PC-9 (cell line): ENCODE measurements around the gene LCLAT1.

Source experiments
- CTCF ChIP-seq: fragments of 200-600 bp; sonication (generic); conservative IDR thresholded peaks from 2 replicates; pipeline ENCODE4 v1.6.1; 2017; ENCODE audit warnings: mixed run types, antibody characterized with exemption, mild to moderate bottlenecking, moderate library complexity
- EZH2 ChIP-seq: fragments of 200-600 bp; sonication (generic); IDR thresholded peaks from 2 replicates; pipeline ENCODE4 v1.8.0; 2017; ENCODE audit warnings: antibody characterized with exemption, low read depth

GRCh38 chr2:30680121-30680520 lies 233.1 kb downstream of the LCLAT1 start:
- TF ChIP-seq CTCF (no peak), EZH2 (no peak)
